Calu3 (cell line): ENCODE data around the gene TENM4. TPM values are rescaled to one million over a fixed set of nuclear protein-coding genes. Genes with fewer than 3 reads are reported as not detected.

Source experiments
- Bru-seq: library from RNA; stranded (reverse); fragments of 400-500 nt; gene quantifications from one replicate; lab custom pipeline; 2021; lab: Mats Ljungman, UMichigan
- BruChase-seq, 2 experiments: library from RNA; stranded (reverse); fragments of 400-500 nt; gene quantifications; one replicate each; lab custom pipeline; 2021; lab: Mats Ljungman, UMichigan
- BruUV-seq: library from RNA; stranded (reverse); fragments of 400-500 nt; replicated peaks from 2 replicates; lab custom pipeline; 2021; lab: Mats Ljungman, UMichigan
- CTCF ChIA-PET: fragments of 300-600 bp; sonication (Branson Sonifier 250); formaldehyde crosslinking; loops from one replicate; lab custom pipeline; 2022; ENCODE audit warnings: antibody characterized with exemption; lab: Charles Lee
- DNase-seq: peaks from one replicate; pipeline ENCODE4 v3.0.0; 2022
- H3K27ac Mint-ChIP-seq: one replicate; pipeline ENCODE4 v1.8.0; 2022; ENCODE audit warnings: mixed read lengths; ENCODE audit not compliant: unreplicated experiment
- H3K27me3 Mint-ChIP-seq: one replicate; pipeline ENCODE4 v1.8.0; 2022; ENCODE audit warnings: mixed read lengths; ENCODE audit not compliant: unreplicated experiment
- H3K36me3 Mint-ChIP-seq: one replicate; pipeline ENCODE4 v1.8.0; 2022; ENCODE audit warnings: mild to moderate bottlenecking, moderate library complexity, mixed read lengths; ENCODE audit not compliant: insufficient read depth, unreplicated experiment
- H3K4me1 Mint-ChIP-seq: one replicate; pipeline ENCODE4 v1.8.0; 2022; ENCODE audit warnings: mild to moderate bottlenecking, low read depth, mixed read lengths; ENCODE audit not compliant: unreplicated experiment
- H3K4me3 Mint-ChIP-seq: one replicate; pipeline ENCODE4 v1.8.0; 2022; ENCODE audit warnings: mild to moderate bottlenecking, low read depth, moderate library complexity, mixed read lengths; ENCODE audit not compliant: unreplicated experiment
- H3K9me3 Mint-ChIP-seq: one replicate; pipeline ENCODE4 v1.8.0; 2022; ENCODE audit warnings: low read depth, mixed read lengths; ENCODE audit not compliant: unreplicated experiment
- intact Hi-C: fragments of 100-400 bp; cut with micrococcal nuclease; formaldehyde crosslinking; loops from one replicate; pipeline ENCODE4 v1.10.0; 2022; ENCODE audit not compliant: unreplicated experiment
- long read RNA-seq: library from polyadenylated mRNA; stranded (forward); transcript quantifications from one replicate; pipeline ENCODE4 v2.0.0, GENCODE V29; 2022
- total RNA-seq: library from RNA; stranded (reverse); gene quantifications from 2 replicates; pipeline ENCODE4 v1.2.3, GENCODE V29; 2022
- TF ChIP-seq, protein P1 (sequence below): fragments of 200-600 bp; IDR thresholded peaks from one replicate; pipeline ENCODE4 v1.8.0; 2022; ENCODE audit warnings: antibody characterized with exemption; ENCODE audit not compliant: unreplicated experiment

TENM4 gene
- total RNA-seq (not detected in 2 replicates), Bru-seq, nascent RNA (percentile 0 among the genes with signal in this experiment), BruChase-seq, experiment 1, labeled RNA remaining after a 6-hour chase (percentile 0 among the genes with signal in this experiment), BruChase-seq, experiment 2, labeled RNA remaining after a 2-hour chase (percentile 0 among the genes with signal in this experiment)
- long read RNA-seq, partial matches to known transcripts = 0 of 1 reads
- long read RNA-seq, other reads (novel, unspliced or antisense) = 1 of 1 reads

DNA sequence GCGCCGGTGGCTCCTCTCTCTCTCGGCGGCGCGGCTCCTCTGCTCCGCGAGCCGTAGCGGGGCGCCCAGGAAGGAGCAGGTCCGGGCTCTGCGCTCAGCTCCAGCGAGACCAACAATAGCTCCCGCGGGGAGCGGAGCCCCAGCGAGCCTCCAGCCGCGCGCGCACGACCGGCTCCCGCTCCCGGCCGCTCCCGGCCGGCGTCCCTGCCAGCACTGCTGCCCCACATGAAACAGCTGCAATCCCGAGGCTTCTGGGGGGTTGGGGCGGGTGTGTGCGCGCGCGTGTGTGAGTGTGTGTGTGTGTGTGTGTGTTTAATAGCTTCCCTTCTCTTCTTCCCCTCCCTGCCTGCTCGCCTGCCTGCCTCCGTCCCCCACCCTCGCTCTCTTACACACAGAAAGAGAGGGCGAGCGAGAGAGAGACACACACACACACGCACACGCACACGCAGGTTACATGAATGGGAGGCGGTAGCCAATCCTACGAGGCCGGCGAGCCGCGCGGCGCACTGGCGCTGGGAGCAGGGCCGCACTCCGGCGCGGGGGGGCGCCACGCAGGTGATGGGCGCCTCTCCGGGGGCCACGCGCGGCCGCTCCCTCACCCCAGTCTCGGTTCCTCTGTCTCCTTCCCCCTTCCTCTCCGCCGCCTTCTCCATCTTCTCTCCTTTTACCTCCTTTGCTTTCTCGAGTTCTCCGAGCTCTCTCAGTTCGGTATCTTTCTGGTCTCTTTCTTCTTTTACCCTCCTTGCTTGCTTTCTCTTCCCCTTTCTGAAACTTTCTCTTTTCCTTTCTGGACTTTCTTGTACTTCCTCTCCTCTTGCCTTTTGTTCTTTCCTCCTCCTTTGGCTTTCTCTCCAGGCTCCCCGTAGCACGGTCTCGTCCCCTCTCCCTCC is at the start of gene TENM4:
Gene TENM4, minus strand, starts transcription at position 460 of the 890 bp plus-strand sequence. CDS start 371,086 bp downstream, outside the sequence.
- Mint-ChIP-seq H3K36me3 (no peaks in the 10 kb centered on the region), H3K27me3 (peaks cover 59% of the 10 kb centered on the region), H3K4me3 (no peak within 1 kb of the TSS), H3K4me1 (no peaks in the 10 kb centered on the region), H3K27ac (no peak within 1 kb of the TSS), H3K9me3 (peaks cover 5% of the 10 kb centered on the region)
- CTCF ChIA-PET = no interaction called here
- TF ChIP-seq, protein P1, sequence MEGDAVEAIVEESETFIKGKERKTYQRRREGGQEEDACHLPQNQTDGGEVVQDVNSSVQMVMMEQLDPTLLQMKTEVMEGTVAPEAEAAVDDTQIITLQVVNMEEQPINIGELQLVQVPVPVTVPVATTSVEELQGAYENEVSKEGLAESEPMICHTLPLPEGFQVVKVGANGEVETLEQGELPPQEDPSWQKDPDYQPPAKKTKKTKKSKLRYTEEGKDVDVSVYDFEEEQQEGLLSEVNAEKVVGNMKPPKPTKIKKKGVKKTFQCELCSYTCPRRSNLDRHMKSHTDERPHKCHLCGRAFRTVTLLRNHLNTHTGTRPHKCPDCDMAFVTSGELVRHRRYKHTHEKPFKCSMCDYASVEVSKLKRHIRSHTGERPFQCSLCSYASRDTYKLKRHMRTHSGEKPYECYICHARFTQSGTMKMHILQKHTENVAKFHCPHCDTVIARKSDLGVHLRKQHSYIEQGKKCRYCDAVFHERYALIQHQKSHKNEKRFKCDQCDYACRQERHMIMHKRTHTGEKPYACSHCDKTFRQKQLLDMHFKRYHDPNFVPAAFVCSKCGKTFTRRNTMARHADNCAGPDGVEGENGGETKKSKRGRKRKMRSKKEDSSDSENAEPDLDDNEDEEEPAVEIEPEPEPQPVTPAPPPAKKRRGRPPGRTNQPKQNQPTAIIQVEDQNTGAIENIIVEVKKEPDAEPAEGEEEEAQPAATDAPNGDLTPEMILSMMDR = no peak
- BruUV-seq = no TSS peak
- no peak for DNase-seq
- intact Hi-C loops = no loop called here

DNA sequence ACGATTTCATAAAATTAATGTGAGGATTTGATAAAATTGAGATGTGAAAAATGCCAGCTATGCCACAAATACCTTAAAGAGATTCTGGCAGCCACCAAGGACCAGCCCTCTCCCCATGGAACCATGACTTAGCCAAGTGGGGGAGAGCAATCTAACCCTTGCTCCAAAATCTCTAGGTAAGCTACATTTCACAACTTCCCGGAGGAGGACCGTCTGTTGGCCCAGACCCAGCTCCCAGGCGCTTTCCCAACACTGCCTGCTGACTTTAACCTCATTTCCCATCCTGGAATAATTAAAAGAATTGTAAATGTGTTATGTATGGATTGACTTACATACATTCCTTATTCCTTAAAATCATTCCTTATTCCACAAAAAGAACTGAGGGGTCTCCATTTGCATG is 47.5 kb upstream of the TENM4 start:
- Mint-ChIP-seq H3K4me1 (no peaks in the 10 kb centered on the region), H3K27me3 (peaks cover 27% of the 10 kb centered on the region), H3K27ac (no peak overlapping the region), H3K36me3 (no peaks in the 10 kb centered on the region), H3K9me3 (peaks cover 8% of the 10 kb centered on the region), H3K4me3 (no peak overlapping the region)
- CTCF ChIA-PET = no interaction called here
- intact Hi-C loops = no loop called here
- no TSS peak for BruUV-seq
- TF ChIP-seq, protein P1 = no peak
- DNase-seq = no peak

GRCh38 chr11:79487412-79487811 is 46.6 kb upstream of the TENM4 start:
- BruUV-seq = no TSS peak
- H3K36me3 Mint-ChIP-seq = no peaks in the 10 kb centered on the region
- peaks cover 19% of the 10 kb centered on the region for H3K27me3 Mint-ChIP-seq
- CTCF ChIA-PET = no interaction called here
- no peaks in the 10 kb centered on the region for H3K4me1 Mint-ChIP-seq
- H3K4me3 Mint-ChIP-seq = no peak overlapping the region
- H3K27ac Mint-ChIP-seq = no peak overlapping the region
- no peak for DNase-seq
- TF ChIP-seq, protein P1 = no peak
- H3K9me3 Mint-ChIP-seq = peaks cover 6% of the 10 kb centered on the region
- intact Hi-C loops = no loop called here

- Mint-ChIP-seq H3K9me3 (peaks cover 5% of the 10 kb centered on the region), H3K27ac (no peak overlapping the region), H3K27me3 (peaks cover 12% of the 10 kb centered on the region), H3K4me1 (no peaks in the 10 kb centered on the region), H3K36me3 (no peaks in the 10 kb centered on the region), H3K4me3 (no peak overlapping the region)
- no TSS peak for BruUV-seq
- CTCF ChIA-PET = no interaction called here
- TF ChIP-seq, protein P1 = no peak
- intact Hi-C loops = no loop called here
- no peak for DNase-seq
These were observed 45.6 kb upstream of the TENM4 start for GRCh38 chr11:79486242-79486984.
